T-helper 2 cell (primary cell): ENCODE results near the gene CCL23.
"Not testable (repeated sequence)": the region's sequence is repeated elsewhere in the genome, so short reads cannot be mapped to it uniquely, and the experiment has no call there.

Experiments used
- DNase-seq, 5 experiments: peaks; one replicate each; pipeline versions ENCODE4 v3.0.0 to v3.0.0-alpha.2; 2012 to 2022
- total RNA-seq, 2 donors: gene quantifications; one replicate each; lab custom pipeline; 2026; lab: John Stamatoyannopoulos, UW

Gene CCL23
- 0 reads per million in 2 donors for total RNA-seq

DNA sequence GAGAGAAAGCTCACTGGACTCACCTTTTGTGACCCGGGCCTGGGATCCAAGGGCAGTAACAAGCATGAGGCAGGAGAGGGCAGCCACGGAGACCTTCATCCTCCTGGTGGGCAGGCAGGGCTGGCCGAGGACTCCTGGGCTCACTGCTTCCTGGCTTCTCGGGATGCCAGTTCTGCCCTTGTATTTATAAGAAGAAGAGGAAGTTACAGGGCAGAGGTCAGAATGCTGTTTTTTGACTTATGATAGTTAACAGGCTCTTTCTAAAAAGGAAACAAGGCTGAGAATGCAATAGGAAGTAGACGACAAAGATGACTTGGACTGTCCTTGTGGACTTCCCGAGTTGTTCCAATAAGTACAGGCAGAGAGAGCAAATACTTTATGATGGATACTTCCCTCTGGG is at the start of gene CCL23:
Gene CCL23 (minus strand): TSS at position 174 of the 400 bp plus-strand sequence. CDS start 75 bp downstream, at position 99.
- DNase-seq: no peak

GRCh38 chr17:36066365-36066985 is 48.7 kb upstream of the CCL23 start:
- DNase-seq: peak in 2 of 5 experiments; percentile 63 to 86

- DNase-seq: no peak
Observed at GRCh38 chr17:36063786-36064541, 46.2 kb upstream of the CCL23 start, which contains the start of gene CCL18. Gene CCL18 (plus strand): TSS chr17:36064272. CDS start chr17:36064343, 71 bp downstream.

- DNase-seq: no peak
Observed at GRCh38 chr17:36060816-36061215, 43.0 kb upstream of the CCL23 start.

DNA sequence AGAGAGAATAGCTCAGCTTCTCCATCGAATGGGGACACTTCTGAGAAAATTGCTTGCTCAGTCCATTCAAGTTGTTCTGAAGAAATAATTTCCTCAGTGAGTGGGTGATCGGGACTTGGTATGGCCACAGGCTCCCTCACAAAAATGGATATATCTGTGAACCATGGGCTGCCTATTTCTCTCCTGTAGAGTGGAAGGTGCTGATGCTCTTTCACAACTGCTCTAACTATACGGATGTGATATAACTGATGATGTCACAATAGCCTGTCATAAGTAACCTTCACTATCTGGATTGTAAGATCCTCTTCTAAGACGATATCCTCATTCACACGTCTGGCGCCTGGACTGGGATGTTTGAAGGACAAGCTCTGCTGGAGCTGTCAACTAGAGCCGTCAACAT is 41.6 kb upstream of the CCL23 start:
- no peak for DNase-seq

DNA sequence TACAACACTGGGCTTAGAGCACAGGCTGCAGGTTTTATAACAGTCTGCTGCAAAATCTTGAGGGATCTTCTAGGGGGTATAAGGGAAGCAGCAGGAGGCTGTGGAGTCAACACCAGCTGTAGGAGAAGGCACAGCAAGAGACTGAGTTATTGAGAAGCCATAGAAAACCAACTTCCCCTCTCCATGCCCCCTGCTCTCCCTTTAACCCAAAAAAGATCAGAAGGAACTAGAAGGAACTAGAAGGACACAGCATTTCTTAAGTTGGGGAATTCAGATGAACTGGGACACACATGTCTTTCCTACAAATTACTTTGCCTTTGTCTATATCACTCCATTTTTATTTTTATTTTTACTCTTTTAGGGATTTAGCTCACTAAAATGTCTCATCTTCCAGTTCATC is 40.1 kb upstream of the CCL23 start:
- no peak for DNase-seq

DNA sequence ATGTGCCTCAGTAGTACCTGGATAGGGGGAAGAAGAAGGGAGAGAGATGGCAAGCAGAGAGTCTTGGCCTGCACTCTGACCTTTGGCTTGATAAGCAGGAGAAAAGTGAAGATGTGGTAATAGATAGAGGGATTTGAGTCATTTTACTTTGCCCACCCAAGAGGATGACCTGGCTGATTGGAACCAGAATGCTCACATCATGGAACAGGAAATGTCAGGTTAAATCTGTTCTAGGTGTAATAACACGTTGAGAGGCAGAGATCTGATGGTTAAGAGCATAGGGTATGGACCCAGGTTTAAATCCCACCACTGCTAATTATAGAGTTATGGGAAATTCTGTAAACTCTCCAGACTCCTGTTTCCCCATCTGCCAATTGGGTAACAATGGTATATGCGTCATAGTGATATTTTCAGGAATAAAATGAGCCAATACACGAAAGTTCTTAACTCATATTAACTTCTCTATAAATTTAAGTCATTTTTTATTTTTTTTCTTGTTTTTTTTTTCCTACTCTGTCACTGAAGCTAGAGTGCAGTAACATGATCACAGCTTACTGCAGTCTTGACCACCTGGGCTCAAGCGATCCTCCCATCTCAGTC is 38.2 kb upstream of the CCL23 start:
- DNase-seq: no peak

- no peak for DNase-seq
Observed at GRCh38 chr17:36055171-36055570, 37.4 kb upstream of the CCL23 start.

GRCh38 chr17:36049643-36050042 is 31.9 kb upstream of the CCL23 start:
- no peak for DNase-seq

GRCh38 chr17:36048066-36048465 is 30.3 kb upstream of the CCL23 start:
- DNase-seq: no peak

DNA sequence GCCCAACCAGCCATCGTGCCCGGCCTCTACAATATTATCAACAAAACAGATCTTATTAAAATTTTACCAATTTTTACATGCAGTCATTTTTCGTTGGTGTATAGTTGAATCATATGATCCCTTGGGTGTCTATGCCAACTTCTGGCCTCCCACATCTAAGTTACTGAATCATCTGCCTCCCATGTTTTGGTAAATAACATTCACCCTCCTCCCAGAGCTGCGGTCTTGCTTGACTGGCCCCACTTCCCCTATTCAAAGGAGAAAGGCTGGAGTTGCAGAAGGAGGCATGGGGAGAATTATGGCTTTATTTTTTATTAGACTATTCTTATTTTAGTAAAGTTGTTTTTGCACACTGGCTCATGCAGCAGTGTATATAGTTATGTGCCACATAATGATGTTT is 18.5 kb upstream of the CCL23 start:
- DNase-seq: no peak

GRCh38 chr17:36034127-36034526 is 16.4 kb upstream of the CCL23 start:
- no peak for DNase-seq

DNA sequence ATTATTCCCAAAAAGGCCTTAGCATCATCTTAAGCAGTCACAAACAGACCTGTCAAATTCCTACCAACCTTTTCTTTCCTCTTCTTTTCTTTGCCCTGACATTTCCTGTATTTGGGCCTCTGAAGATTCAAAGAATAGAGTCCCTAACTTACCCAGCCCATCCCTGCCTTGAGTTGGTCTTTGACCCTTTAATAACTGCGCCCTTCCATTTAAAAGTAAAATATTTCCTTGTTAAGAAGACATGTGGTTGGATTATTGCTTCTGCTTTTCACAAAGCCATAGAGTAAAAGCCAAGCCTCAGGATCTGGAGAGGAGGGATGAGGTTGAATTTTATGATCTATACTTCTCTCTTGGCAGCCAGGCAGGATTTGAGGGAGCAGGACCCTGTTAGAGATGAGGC is 13.2 kb upstream of the CCL23 start:
- no peak for DNase-seq

DNA sequence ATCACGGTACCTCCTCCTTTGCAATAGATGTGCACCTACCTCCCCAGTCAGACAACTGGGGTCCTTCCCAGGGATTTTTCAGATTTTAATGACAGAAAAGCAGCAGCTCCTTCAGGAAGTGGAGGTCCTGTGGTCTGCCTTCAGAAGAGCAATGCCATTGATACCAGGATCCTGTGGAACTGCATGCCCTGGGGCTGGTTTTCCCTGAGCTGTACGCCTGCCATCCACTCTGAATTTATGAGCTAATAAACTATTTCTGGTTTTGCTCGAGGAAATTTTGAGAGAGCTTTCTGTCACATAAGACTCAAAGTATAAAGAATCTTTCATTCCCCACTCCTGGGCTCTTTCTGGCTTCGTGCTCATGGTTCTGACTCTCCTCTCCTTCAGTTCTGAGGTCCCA is 10.0 kb upstream of the CCL23 start:
- DNase-seq: no peak

GRCh38 chr17:36024106-36024869 is 6.5 kb upstream of the CCL23 start:
- no peak for DNase-seq

- DNase-seq: no peak
Observed at GRCh38 chr17:36019423-36019822, 1.7 kb upstream of the CCL23 start.

- no peak for DNase-seq
Observed at GRCh38 chr17:36016555-36016954, 1.2 kb downstream of the CCL23 start.

- not testable (repeated sequence) for DNase-seq
Observed at GRCh38 chr17:36015895-36016294, 1.9 kb downstream of the CCL23 start.

GRCh38 chr17:36014946-36015345 is 2.8 kb downstream of the CCL23 start:
- DNase-seq: no peak

GRCh38 chr17:36011201-36011600 is 6.6 kb downstream of the CCL23 start:
- DNase-seq: no peak

DNA sequence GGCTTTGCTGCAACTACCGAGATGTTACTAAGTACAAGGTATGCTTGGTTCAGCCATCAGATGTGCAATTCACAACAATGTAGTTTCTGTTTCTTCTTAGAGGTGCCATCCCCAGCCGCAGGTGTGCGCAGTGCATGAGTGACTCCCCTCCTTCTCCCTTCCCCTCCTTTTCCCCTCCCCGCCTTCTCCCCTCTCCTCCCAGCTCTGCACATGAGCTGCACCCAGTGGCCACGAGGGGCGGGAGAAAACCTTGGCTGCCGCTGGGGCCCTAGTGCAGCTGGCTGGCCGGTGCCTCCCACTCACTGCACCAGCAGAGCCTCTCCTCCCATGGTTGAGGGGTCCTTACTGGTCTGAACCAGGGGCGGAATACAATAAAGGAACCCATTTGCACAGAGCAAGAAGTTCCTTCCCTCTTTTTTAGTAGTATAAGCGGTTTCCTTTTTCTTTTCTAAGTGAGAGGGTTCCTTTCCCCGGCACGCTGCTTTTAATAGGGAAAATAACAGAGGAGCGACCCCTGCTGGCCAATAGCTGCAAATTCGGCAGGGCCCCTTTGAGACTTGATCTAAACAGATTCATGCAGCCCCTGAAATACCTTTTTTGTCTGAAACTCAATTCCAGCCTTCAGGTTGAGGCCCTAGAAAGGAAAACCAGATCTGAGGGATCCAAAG is 8.6 kb downstream of the CCL23 start:
- DNase-seq: no peak

GRCh38 chr17:36004594-36005108 is 13.1 kb downstream of the CCL23 start:
- DNase-seq: no peak
